Ectodermal cell (in vitro differentiated cells): Measurements from ENCODE around the gene KCNB1.
"Not testable (repeated sequence)": the region's sequence is repeated elsewhere in the genome, so short reads cannot be mapped to it uniquely, and the experiment has no call there.

Experiments used
- H3K27ac ChIP-seq: 2 replicates; pipeline ENCODE4 v1.7.0; 2013; ENCODE audit warnings: mild to moderate bottlenecking, low read depth, low read length; ENCODE audit not compliant: insufficient read depth, poor library complexity, severe bottlenecking
- H3K27me3 ChIP-seq: 2 replicates; pipeline ENCODE4 v1.7.0; 2013; ENCODE audit warnings: mild to moderate bottlenecking, low read length; ENCODE audit not compliant: insufficient read depth, control insufficient read depth, poor library complexity, severe bottlenecking
- H3K36me3 ChIP-seq: one replicate; pipeline ENCODE4 v1.7.0; 2013; ENCODE audit warnings: low read length; ENCODE audit not compliant: control insufficient read depth, insufficient read depth
- H3K4me1 ChIP-seq: one replicate; pipeline ENCODE4 v1.7.0; 2013; ENCODE audit warnings: low read length; ENCODE audit not compliant: control insufficient read depth, insufficient read depth
- H3K4me3 ChIP-seq: 2 replicates; pipeline ENCODE4 v1.7.0; 2013; ENCODE audit warnings: low read depth, low read length, control low read depth; ENCODE audit not compliant: insufficient read depth
- H3K9me3 ChIP-seq: 2 replicates; pipeline ENCODE4 v1.7.0; 2013; ENCODE audit warnings: mild to moderate bottlenecking, low read length, moderate library complexity; ENCODE audit not compliant: control insufficient read depth
- WGBS, 2 experiments: methylation state at CpG; one replicate each; pipeline ENCODE4 v1.1.7; 2013; ENCODE audit warnings: missing lambda C conversion rate in 2 of 2; 5-methylcytosine and 5-hydroxymethylcytosine counted together

Gene KCNB1

GRCh38 chr20:49415668-49416044, 66.8 kb downstream of the KCNB1 start:
- Histone ChIP-seq H3K4me1 (no peaks in the 10 kb centered on the region), H3K4me3 (no peak overlapping the region), H3K27me3 (no peaks in the 10 kb centered on the region), H3K36me3 (no peaks in the 10 kb centered on the region), H3K9me3 (no peaks in the 10 kb centered on the region), H3K27ac (no peak overlapping the region)
- WGBS, 2 experiments, result 91 to 92% methylated on average over 8 of the region's 8 CpGs

- Histone ChIP-seq H3K36me3 (no peaks in the 10 kb centered on the region), H3K9me3 (no peaks in the 10 kb centered on the region), H3K4me3 (no peak overlapping the region), H3K27ac (no peak overlapping the region), H3K27me3 (no peaks in the 10 kb centered on the region), H3K4me1 (no peaks in the 10 kb centered on the region)
- 94 to 95% methylated on average over 7 to 8 of the region's 8 CpGs for WGBS, 2 experiments
Measured at GRCh38 chr20:49415005-49415667, 67.3 kb downstream of the KCNB1 start.

- Histone ChIP-seq H3K27ac (no peak overlapping the region), H3K4me1 (no peaks in the 10 kb centered on the region), H3K4me3 (no peak overlapping the region), H3K9me3 (no peaks in the 10 kb centered on the region), H3K36me3 (no peaks in the 10 kb centered on the region), H3K27me3 (no peaks in the 10 kb centered on the region)
- 93 to 97% methylated on average over 4 of the region's 4 CpGs for WGBS, 2 experiments
Measured at GRCh38 chr20:49413677-49414076, 68.8 kb downstream of the KCNB1 start.

DNA sequence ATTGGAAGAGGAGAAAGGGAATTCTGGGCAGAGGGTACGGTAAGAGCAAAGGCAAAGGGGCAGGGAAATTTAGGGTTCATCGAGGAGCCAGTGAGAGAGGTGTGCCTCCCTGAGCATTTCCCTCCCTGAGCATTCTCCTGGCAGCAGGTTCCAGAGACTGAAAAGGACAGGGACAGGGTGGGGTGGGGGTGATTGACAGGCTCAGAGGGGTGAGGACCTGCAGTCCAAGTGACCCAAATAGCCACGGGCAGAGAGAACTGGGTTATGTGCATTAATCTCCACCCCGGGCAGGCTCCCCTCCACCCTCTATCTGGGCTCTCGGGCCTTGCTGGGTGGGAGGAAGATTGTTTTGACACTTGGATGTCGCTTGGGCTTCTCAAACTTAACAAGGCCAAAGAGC, 69.5 kb downstream of the KCNB1 start:
- no peaks in the 10 kb centered on the region for H3K27me3 ChIP-seq
- no peaks in the 10 kb centered on the region for H3K9me3 ChIP-seq
- H3K27ac ChIP-seq, result no peak overlapping the region
- no peak overlapping the region for H3K4me3 ChIP-seq
- no peaks in the 10 kb centered on the region for H3K36me3 ChIP-seq
- 91 to 93% methylated on average over 6 of the region's 6 CpGs for WGBS, 2 experiments
- no peaks in the 10 kb centered on the region for H3K4me1 ChIP-seq

DNA sequence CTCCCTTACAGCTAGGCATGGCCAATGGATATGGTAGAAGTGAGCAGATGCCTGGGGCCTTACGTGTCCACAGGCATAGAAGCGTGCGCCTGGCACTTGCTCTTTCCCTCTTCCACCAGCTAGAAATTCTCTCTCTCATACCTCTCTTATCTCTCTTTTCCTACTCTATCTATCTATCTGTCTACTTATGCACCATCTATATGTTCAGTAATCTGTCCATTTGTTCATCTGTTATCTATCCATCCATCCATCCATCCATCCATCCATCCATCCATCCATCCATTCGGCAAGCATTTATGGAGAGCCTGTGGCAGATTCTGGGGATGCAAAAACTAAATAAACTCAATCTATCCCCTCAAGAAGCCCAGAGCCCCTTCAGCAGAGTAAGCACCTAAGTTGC, 70.2 kb downstream of the KCNB1 start:
- no peak overlapping the region for H3K27ac ChIP-seq
- 92 to 94% methylated on average over 4 of the region's 4 CpGs for WGBS, 2 experiments
- H3K4me3 ChIP-seq, result no peak overlapping the region
- H3K4me1 ChIP-seq, result no peaks in the 10 kb centered on the region
- no peaks in the 10 kb centered on the region for H3K9me3 ChIP-seq
- H3K27me3 ChIP-seq, result no peaks in the 10 kb centered on the region
- H3K36me3 ChIP-seq, result no peaks in the 10 kb centered on the region

DNA sequence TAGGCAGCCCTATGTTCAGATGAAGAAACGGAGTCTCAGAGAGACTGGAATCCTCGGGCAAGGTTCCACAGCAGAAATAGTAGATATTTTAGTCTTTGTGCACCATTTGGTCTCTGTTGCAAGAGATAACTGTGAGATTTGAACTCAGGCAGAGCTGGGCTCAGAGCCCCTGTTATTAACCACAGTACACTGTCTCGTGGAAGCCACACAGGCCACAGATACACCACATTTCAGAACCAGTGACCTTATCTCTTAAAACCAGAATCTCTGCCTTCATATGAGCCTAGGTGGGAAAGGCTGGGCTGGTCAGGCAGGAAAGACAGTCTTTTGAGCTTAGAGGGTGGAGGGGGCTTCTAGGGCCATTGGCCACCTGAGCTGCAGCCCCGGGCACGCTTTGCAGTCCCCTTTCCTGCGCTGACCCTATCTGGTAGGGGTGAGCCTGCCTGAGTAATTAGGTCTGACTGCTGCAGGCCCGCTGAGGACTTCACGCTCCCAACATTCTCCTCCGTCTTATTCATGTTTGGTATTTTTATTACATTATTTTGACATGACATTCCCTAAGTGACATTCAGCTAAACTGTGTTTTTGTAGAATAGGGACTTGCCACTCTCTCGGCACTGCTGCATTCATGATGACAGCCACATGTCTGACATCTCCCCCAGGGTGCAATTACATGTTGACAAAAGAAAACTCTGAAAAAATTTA, 71.1 kb downstream of the KCNB1 start:
- Histone ChIP-seq H3K36me3 (no peaks in the 10 kb centered on the region), H3K27me3 (no peaks in the 10 kb centered on the region), H3K9me3 (no peaks in the 10 kb centered on the region), H3K4me1 (no peaks in the 10 kb centered on the region), H3K4me3 (no peak overlapping the region), H3K27ac (no peak overlapping the region)
- WGBS, 2 experiments, result 89 to 90% methylated on average over 7 to 10 of the region's 10 CpGs

DNA sequence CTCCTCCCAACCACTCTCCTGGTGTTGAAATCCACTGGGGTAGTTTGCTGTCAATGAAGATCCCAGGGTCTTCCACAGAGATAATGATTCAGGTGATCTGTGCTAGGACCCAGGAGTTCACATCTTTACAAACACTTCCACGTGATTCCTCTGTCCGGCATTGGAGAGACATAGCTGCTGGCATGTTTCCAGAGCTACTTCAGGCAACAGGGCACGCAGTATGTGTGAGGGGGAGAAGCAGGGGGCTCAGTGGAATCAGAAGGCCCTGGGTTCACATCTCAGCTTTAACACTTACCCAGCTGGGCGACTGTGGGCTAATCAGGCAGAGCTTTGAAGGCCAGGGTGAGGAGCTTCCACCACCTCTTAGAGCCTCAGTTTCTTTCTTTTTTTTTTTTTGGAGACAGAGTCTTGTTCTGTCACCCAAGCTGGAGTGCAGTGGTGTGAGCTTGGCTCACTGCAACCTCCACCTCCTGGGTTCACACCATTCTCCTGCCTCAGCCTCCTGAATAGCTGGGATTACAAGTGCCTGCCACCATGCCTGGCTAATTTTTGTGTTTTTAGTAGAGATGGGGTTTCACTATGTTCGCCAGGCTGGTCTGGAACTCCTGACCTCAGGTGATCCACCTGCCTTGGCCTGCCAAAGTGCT, 72.4 kb downstream of the KCNB1 start:
- H3K4me1 ChIP-seq, H3K27ac ChIP-seq, H3K27me3 ChIP-seq, H3K36me3 ChIP-seq, H3K9me3 ChIP-seq, H3K4me3 ChIP-seq: not testable (repeated sequence)
- 88 to 90% methylated on average over 5 of the region's 5 CpGs for WGBS, 2 experiments

GRCh38 chr20:49409302-49409974, 73.0 kb downstream of the KCNB1 start:
- 93 to 95% methylated on average over 13 of the region's 13 CpGs for WGBS, 2 experiments
- Histone ChIP-seq H3K27ac (no peak overlapping the region), H3K36me3 (no peaks in the 10 kb centered on the region), H3K4me3 (no peak overlapping the region), H3K9me3 (no peaks in the 10 kb centered on the region), H3K27me3 (no peaks in the 10 kb centered on the region), H3K4me1 (no peaks in the 10 kb centered on the region)

DNA sequence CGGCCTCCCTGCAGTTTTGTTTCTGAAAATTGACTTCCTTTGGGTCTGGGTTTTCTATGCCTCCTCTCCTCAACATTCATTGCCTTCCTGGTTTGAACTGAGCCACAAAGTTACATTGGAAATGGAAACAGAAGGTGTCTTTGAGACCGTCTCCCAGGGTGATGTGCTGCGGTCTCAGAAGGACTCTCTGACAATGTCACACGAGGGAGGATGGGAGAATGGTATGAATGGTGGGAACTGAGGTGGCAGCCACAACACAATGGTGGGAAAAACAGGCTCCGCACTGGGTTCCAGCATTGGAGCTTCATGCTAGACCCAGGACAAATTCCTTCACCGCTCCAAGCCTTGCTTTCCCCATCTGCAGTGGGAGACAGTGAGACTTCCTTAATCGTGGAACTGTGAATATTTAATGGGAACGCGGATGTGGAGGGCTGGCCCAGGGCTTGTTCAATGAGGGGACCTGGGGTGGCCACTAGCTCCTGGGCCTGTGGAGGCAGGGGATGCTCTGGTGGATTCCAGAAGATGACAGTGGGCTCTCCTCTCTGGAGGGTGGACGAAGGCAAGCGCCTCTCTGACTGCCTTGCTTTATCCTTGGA, 73.9 kb downstream of the KCNB1 start:
- H3K27me3 ChIP-seq, result no peaks in the 10 kb centered on the region
- no peaks in the 10 kb centered on the region for H3K36me3 ChIP-seq
- H3K27ac ChIP-seq, result no peak overlapping the region
- no peaks in the 10 kb centered on the region for H3K4me1 ChIP-seq
- H3K9me3 ChIP-seq, result no peaks in the 10 kb centered on the region
- no peak overlapping the region for H3K4me3 ChIP-seq
- 93% methylated on average over 11 of the region's 11 CpGs for whole genome bisulfite sequencing, 2 experiments

- Histone ChIP-seq H3K4me1 (no peaks in the 10 kb centered on the region), H3K4me3 (no peak overlapping the region), H3K9me3 (no peaks in the 10 kb centered on the region), H3K36me3 (no peaks in the 10 kb centered on the region), H3K27ac (no peak overlapping the region), H3K27me3 (no peaks in the 10 kb centered on the region)
- 78 to 83% methylated on average over 8 of the region's 9 CpGs for WGBS, 2 experiments
Measured at GRCh38 chr20:49406666-49407065, 75.8 kb downstream of the KCNB1 start.
